Iris pigment epithelial cell (primary cell): ENCODE data around the gene TGM2.

Experiments used
- DNase-seq: peaks from one replicate; pipeline ENCODE4 v3.0.0-alpha.2; 2011; ENCODE audit warnings: low read depth

The TGM2 gene

GRCh38 chr20:38132156-38132909 lies 32.7 kb downstream of the TGM2 start:
- DNase-seq = no peak

DNA sequence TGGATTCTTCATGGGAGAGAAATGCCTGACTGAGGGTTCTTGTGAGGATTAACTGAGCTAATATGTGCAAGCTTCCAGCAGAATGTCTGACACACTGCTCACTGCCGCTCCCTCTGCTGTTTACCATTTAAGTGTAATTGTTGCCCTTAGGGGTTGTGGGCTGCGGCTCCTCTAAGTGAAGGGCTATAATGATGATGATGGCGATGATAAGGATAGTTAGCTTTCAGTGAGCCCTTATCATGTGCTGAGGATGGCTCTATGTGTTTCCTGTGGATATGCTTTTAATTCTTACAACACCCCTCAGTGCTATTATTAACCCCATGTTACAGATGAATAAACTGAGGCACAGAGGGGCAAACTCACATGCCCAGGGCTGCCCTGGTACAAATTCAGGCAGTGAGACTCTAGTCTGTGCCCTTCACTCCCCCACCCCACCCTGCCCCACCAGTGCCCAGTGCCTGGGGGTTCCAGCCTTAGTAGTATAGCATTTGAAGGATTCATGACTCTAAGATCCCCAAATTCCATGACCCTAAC lies 33.4 kb downstream of the TGM2 start:
- peak; percentile 42 for DNase-seq

- no peak for DNase-seq
Measured at GRCh38 chr20:38130687-38131587, 34.1 kb downstream of the TGM2 start.

GRCh38 chr20:38129893-38130609 lies 35.0 kb downstream of the TGM2 start:
- DNase-seq = no peak

DNA sequence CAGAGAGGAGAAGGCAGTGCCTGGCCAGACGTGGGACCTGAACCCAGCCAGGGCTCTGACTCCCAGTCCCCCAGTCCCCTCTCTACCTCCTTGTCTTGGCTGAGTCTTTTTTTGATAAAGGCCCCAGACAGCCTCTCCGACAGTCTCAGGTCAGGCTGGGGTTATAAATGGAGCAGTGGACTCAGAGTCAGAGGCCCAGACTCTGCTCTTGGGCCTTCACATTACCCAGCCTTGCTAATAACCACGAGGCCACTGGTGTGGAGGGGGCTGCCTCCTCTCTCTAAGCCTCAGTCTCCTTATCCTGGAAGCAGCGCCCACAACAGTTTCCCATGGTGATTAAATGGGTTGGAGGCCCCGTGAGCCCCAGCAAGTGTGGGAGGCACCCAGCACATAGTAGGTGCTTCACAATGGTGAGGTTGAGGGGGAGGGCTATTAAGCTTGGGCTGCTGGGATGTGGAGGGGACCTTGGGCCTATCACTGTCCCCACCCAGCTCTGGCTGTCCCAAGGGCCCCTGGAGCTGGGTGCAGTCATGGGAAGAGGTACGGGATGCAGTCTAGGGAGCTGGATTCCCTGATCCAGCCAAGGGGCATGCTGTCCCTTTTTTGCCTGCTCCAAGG lies 35.7 kb downstream of the TGM2 start:
- no peak for DNase-seq

- no peak for DNase-seq
Measured at GRCh38 chr20:38128691-38129090, 36.4 kb downstream of the TGM2 start.

GRCh38 chr20:38127920-38128528 lies 37.0 kb downstream of the TGM2 start:
- DNase-seq = no peak

- DNase-seq = peak; percentile 80
Measured at GRCh38 chr20:38126932-38127621, 38.0 kb downstream of the TGM2 start.

GRCh38 chr20:38126146-38126921 lies 38.7 kb downstream of the TGM2 start:
- no peak for DNase-seq

- DNase-seq = peak; percentile 76
Measured at GRCh38 chr20:38125157-38126056, 39.7 kb downstream of the TGM2 start.

DNA sequence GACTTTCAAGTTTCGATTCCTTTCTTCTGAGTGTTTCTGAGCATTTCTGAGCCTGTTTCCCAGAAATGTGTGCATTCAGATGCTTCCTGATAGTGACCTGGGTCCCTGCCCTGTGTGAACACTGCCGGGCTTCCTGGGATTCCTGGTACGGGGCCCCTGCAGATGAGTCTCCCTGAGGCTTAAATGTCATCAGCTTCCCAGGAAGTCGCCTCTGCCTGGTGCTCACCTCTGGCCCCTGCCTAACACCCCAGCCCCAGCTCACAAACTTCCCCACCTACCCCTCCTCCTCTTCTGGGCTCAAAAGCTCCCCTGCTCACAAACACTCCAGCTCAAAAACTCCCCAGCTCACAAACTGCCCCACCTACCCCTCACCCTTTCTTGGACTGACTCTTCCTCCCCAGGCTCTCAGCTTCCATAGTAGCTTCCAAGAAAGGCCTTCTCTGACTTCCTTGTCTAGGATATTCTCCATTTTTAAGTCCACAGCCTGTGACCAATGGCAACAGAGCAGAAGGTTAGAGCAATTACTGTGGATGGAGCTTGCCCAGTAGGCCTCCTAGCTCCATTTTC lies 42.0 kb downstream of the TGM2 start:
- peak; percentile 83 for DNase-seq

DNA sequence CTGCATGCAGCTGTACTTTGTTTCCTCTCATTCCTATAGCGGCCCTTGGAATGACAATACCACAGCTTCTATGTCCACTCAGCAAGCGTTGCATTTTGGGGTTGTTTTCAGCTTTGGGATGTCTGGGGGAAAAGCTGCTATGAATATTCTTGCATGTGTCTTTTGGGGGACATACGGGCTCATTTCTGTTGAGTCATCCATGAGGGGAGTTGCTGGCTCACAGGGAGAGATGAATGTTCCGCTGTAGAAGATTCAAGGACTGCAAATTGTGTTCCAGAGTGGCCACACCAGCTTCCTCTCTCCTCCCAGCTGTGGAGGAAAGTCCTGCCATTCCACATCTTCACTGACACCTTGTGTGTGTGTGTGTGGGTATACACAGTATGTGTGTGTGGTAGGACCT lies 43.3 kb downstream of the TGM2 start:
- DNase-seq = no peak

- no peak for DNase-seq
Measured at GRCh38 chr20:38120625-38120988, 44.5 kb downstream of the TGM2 start.

DNA sequence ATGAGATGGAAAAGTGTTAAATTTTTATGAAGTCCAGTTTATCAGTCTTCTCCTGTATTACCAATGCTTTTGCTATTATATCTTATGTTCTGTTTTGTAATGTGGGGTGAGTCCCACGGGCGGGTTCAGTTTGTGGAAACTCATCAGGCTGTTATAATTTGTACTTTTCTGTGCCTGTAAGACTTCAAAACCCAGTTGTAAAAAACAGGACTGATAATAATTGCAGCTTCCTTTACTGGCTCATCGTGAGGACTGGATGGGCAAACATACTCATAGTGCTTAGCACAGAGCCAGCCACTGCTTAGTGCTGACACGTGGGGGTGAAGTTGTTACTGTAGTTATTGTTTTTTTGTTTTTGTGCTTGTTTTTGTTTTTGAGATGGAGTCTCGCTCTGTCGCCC lies 45.6 kb downstream of the TGM2 start:
- DNase-seq = no peak

DNA sequence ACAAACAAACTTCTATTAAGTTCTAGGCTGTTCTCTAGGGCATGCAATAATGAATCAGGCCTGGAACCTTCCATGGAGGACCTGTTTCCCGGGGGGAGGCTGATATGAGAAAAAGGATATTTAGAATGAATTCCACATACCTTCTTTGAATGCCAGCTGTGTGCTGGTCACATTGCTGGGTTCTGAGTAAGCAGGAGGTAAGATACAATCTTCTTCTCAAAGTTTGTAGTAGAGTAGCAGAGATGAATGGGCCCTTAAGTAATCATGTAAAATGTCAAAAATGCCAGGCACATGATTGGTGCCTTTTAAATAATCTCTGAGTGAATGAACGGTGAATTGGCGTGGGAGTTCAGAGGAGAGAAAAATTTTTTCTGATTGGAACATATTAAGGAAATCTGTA lies 47.4 kb downstream of the TGM2 start:
- DNase-seq = peak; percentile 93

GRCh38 chr20:38117205-38117604 lies 47.9 kb downstream of the TGM2 start:
- no peak for DNase-seq

- no peak for DNase-seq
Measured at GRCh38 chr20:38116409-38117165, 48.5 kb downstream of the TGM2 start.

DNA sequence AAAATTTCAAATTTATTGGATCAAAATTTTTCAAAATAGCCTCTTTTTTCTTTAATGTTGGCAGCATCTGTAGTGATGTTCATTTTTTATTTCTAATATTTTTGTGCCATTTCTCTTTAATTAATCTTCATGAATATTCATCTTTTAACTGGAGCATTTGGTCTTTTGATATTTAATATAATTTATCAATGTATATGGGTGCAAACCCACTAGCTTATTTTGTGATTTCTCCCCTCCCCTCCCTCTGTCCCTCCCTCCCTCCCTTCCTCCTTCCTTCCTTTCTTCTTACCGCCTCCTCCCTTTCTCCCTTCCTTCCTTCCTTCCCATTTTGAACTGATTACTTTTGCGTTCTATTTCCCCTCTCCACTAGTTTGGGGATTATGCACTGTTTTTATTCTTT lies 49.2 kb downstream of the TGM2 start:
- no peak for DNase-seq
